WERI-Rb-1 (cell line): ENCODE results near the gene JAZF1.

Source experiments
- DNase-seq: peaks from one replicate; pipeline ENCODE4 v3.0.0-alpha.2; 2020
- H3K27ac ChIP-seq: fragments of 250-450 bp; sonication (Bioruptor Pico); 2 replicates; pipeline ENCODE4 v1.5.1; 2020; ENCODE audit warnings: mild to moderate bottlenecking, moderate library complexity
- H3K27me3 ChIP-seq: fragments of 250-450 bp; sonication (Bioruptor Pico); 2 replicates; pipeline ENCODE4 v1.5.1; 2021; ENCODE audit warnings: mild to moderate bottlenecking, low read depth, moderate library complexity; ENCODE audit not compliant: insufficient read depth, severe bottlenecking
- H3K36me3 ChIP-seq: fragments of 250-450 bp; sonication (Bioruptor Pico); 2 replicates; pipeline ENCODE4 v1.5.1; 2020; ENCODE audit warnings: mild to moderate bottlenecking, moderate library complexity
- H3K4me3 ChIP-seq: 2 replicates; pipeline ENCODE4 v1.5.1; 2011; ENCODE audit warnings: low read depth, mild to moderate bottlenecking, control low read depth, low read length
- H3K9me3 ChIP-seq: fragments of 250-450 bp; sonication (Bioruptor Pico); 2 replicates; pipeline ENCODE4 v1.5.1; 2021; ENCODE audit warnings: mild to moderate bottlenecking, moderate library complexity; ENCODE audit not compliant: severe bottlenecking
- CTCF ChIP-seq: IDR thresholded peaks from 2 replicates; pipeline ENCODE4 v1.5.1; 2011; ENCODE audit warnings: low read depth, mild to moderate bottlenecking, control low read depth, inconsistent platforms, low read length

JAZF1 gene

GRCh38 chr7:28060371-28060950, 120.1 kb downstream of the JAZF1 start:
- Histone ChIP-seq H3K36me3 (no peaks in the 10 kb centered on the region), H3K4me3 (no peak overlapping the region), H3K27me3 (peaks cover 32% of the 10 kb centered on the region), H3K27ac (no peak overlapping the region), H3K9me3 (no peaks in the 10 kb centered on the region)
- TF ChIP-seq CTCF: no peak
- DNase-seq: no peak

GRCh38 chr7:28055161-28055544, 125.4 kb downstream of the JAZF1 start:
- DNase-seq: no peak
- Histone ChIP-seq H3K27me3 (peaks cover 17% of the 10 kb centered on the region), H3K36me3 (no peaks in the 10 kb centered on the region), H3K27ac (no peak overlapping the region), H3K4me3 (no peak overlapping the region), H3K9me3 (no peaks in the 10 kb centered on the region)
- no peak for TF ChIP-seq CTCF

GRCh38 chr7:28054531-28055160, 125.9 kb downstream of the JAZF1 start:
- DNase-seq: no peak
- Histone ChIP-seq H3K27ac (no peak overlapping the region), H3K9me3 (no peaks in the 10 kb centered on the region), H3K27me3 (peaks cover 17% of the 10 kb centered on the region), H3K4me3 (no peak overlapping the region), H3K36me3 (no peaks in the 10 kb centered on the region)
- TF ChIP-seq CTCF: no peak

GRCh38 chr7:28052933-28053332, 127.7 kb downstream of the JAZF1 start:
- Histone ChIP-seq H3K27me3 (peaks cover 14% of the 10 kb centered on the region), H3K27ac (no peak overlapping the region), H3K36me3 (no peaks in the 10 kb centered on the region), H3K9me3 (no peaks in the 10 kb centered on the region), H3K4me3 (no peak overlapping the region)
- TF ChIP-seq CTCF: no peak
- DNase-seq: no peak

DNA sequence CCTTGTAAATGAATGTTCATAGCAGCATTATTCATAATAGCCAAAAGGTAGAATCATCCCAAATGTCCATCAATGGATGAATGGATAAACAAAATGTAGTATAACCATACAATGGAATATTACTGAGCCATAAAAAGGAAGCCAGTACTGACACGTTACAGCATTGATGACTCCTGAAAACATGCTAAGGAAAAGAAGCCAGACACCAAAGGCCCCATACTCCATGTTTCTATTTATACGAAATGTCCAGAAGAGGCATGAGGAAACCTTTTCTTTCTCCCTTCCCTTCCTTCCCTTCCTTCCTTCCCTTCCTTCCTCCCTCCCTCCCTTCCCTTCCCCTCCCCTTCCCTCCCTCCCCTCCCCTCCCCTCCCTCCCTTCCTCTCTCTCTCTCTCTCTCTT, 131.9 kb downstream of the JAZF1 start:
- no peak overlapping the region for H3K27ac ChIP-seq
- peaks cover 17% of the 10 kb centered on the region for H3K27me3 ChIP-seq
- no peak for TF ChIP-seq CTCF
- no peak for DNase-seq
- H3K36me3 ChIP-seq: no peaks in the 10 kb centered on the region
- no peak overlapping the region for H3K4me3 ChIP-seq
- H3K9me3 ChIP-seq: no peaks in the 10 kb centered on the region

DNA sequence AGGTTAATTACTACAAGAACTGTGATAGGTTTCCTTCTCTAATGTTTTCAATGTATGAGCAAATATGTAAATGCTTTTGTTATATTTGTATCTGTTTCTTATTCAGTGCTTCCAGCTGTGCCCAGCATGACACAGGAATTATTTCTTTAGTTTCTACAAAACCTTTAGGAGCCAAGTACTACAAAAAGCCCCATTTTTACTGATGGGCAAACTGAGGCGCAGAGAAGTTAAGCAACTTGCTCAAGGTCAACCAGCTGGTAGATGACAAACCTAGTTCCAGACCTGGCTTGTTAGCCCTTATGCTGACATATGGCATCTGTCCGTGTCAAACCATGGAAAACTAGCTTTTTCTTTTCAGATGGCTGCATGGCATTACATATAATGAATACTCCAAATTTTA, 134.6 kb downstream of the JAZF1 start:
- TF ChIP-seq CTCF: no peak
- no peak for DNase-seq
- Histone ChIP-seq H3K4me3 (no peak overlapping the region), H3K27ac (no peak overlapping the region), H3K27me3 (peaks cover 21% of the 10 kb centered on the region), H3K36me3 (no peaks in the 10 kb centered on the region), H3K9me3 (no peaks in the 10 kb centered on the region)
